Lung (tissue), 16 donors: ENCODE measurements around the gene PCAT7. TPM values are rescaled to one million over a fixed set of nuclear protein-coding genes. Genes with fewer than 3 reads are reported as not detected.
"Not testable (repeated sequence)": the region's sequence is repeated elsewhere in the genome, so short reads cannot be mapped to it uniquely, and the experiment has no call there.

ENCODE experiments used
- ATAC-seq: fragments of 200-7000 bp; cut with Tn5 transposase; one replicate; pipeline ENCODE4 v1.9.1; 2020; ENCODE audit warnings: moderate number of reproducible peaks; ENCODE audit not compliant: insufficient read depth, low FRiP score
- DNase-seq, 3 donors: peaks; one replicate each; pipeline ENCODE4 v3.0.0-alpha.2; 2013 to 2017
- H3K27ac ChIP-seq, 2 donors: one replicate each; pipeline ENCODE4 v1.5.1; 2013; ENCODE audit warnings: mild to moderate bottlenecking in 2 of 2, moderate library complexity in 2 of 2, control low read depth in 1 of 2, inconsistent platforms in 1 of 2, low read depth in 1 of 2, low read length in 1 of 2
- H3K27me3 ChIP-seq, 3 donors: one replicate each; pipeline ENCODE4 v1.5.1; 2013; ENCODE audit warnings: low read length in 2 of 3; ENCODE audit not compliant: control insufficient read depth in 3 of 3, insufficient read depth in 3 of 3
- H3K36me3 ChIP-seq, 4 donors: one replicate each; pipeline ENCODE4 v1.5.1; 2013; ENCODE audit warnings: low read length in 4 of 4, mild to moderate bottlenecking in 1 of 4, moderate library complexity in 1 of 4; ENCODE audit not compliant: control insufficient read depth in 4 of 4, insufficient read depth in 4 of 4
- H3K4me1 ChIP-seq, 5 donors: one replicate each; pipeline ENCODE4 v1.5.1; 2013; ENCODE audit warnings: low read length in 5 of 5, mild to moderate bottlenecking in 2 of 5, moderate library complexity in 1 of 5; ENCODE audit not compliant: control insufficient read depth in 5 of 5, insufficient read depth in 5 of 5
- H3K4me3 ChIP-seq: one replicate; pipeline ENCODE4 v1.5.1; 2013; ENCODE audit warnings: mild to moderate bottlenecking, control low read depth, moderate library complexity
- H3K9ac ChIP-seq, 2 donors: one replicate each; pipeline ENCODE4 v1.5.1; 2013; ENCODE audit warnings: low read length in 2 of 2, control low read depth in 1 of 2; ENCODE audit not compliant: insufficient read depth in 1 of 2
- H3K9me3 ChIP-seq, 4 donors: one replicate each; pipeline ENCODE4 v1.5.1; 2013; ENCODE audit warnings: low read length in 3 of 4, mild to moderate bottlenecking in 1 of 4, moderate library complexity in 1 of 4; ENCODE audit not compliant: control insufficient read depth in 4 of 4, insufficient read depth in 3 of 4
- CTCF ChIP-seq: IDR thresholded peaks from 2 replicates; pipeline ENCODE4 v1.5.1; 2012; ENCODE audit warnings: mild to moderate bottlenecking; ENCODE audit errors: control extremely low read depth, extremely low read depth
- WGBS, 2 donors: extraction: QIAGEN DNeasy Blood & Tissue Kit; methylation state at CpG; one replicate each; pipeline ENCODE4 v1.1.7; 2013; 5-methylcytosine and 5-hydroxymethylcytosine counted together
- long read RNA-seq, 5 donors: transcript quantifications; one replicate each; lab custom pipeline, GENCODE V29; 2026
- polyA plus RNA-seq, 2 donors: library from polyadenylated mRNA; stranded (reverse); fragments of 200-250 nt; gene quantifications; one replicate each; pipeline ENCODE4 v1.2.1, GENCODE V29; 2013
- total RNA-seq, 2 donors: library from RNA; depleted of rRNA in 1 of 2; stranded (reverse); fragments of >200 nt in 1 of 2; gene quantifications; one replicate each; pipeline ENCODE4 v1.2.1, GENCODE V29; 2014 to 2021
- donor health status: control.
- donor health status: control.
- donor health status: Bipolar disorder and iron deficiency.
- donor health status: healthy.
- donor health status: DM: yes; HTN: yes; CAD: no.

PCAT7 gene
- total RNA-seq (under 1 TPM in 1 of 2 donors, not detected in 1; 0.09 TPM), polyA plus RNA-seq (under 1 TPM; 0.10 to 0.28 TPM)
- long read RNA-seq, donor 1, partial matches to known transcripts, result 0 of 20 reads
- long read RNA-seq, donor 1, other reads (novel, unspliced or antisense), result 20 of 20 reads
- long read RNA-seq, donor 2, result 0 reads
- long read RNA-seq, donor 3, partial matches to known transcripts, result 0 of 6 reads
- long read RNA-seq, donor 3, other reads (novel, unspliced or antisense), result 6 of 6 reads
- long read RNA-seq, donor 4, result 0 reads
- long read RNA-seq, donor 5, partial matches to known transcripts, result 10 of 22 reads
- long read RNA-seq, donor 5, other reads (novel, unspliced or antisense), result 12 of 22 reads

GRCh38 chr9:94554439-94555331, at the start of gene PCAT7:
Gene PCAT7 (plus strand): TSS chr9:94555083.
- no peaks in the 10 kb centered on the region for H3K36me3 ChIP-seq
- H3K4me3 ChIP-seq, result no peak within 1 kb of the TSS
- no peak for ATAC-seq
- H3K27me3 ChIP-seq, result no peaks in the 10 kb centered on the region
- no peak within 1 kb of the TSS for H3K9ac ChIP-seq
- DNase-seq, result peak; percentile 45 to 78 (median 56)
- no peaks in the 10 kb centered on the region for H3K9me3 ChIP-seq
- H3K27ac ChIP-seq, result no peak within 1 kb of the TSS
- no peaks in the 10 kb centered on the region for H3K4me1 ChIP-seq
- peak; percentile 2 for TF ChIP-seq CTCF
- 78 to 80% methylated on average over 40 of the region's 40 CpGs for WGBS, 2 donors

- ATAC-seq, H3K36me3 ChIP-seq, H3K9me3 ChIP-seq, H3K9ac ChIP-seq, DNase-seq, H3K27ac ChIP-seq, H3K4me3 ChIP-seq, H3K4me1 ChIP-seq, H3K27me3 ChIP-seq: not testable (repeated sequence)
- WGBS, 2 donors, result 95 to 97% methylated on average over 4 of the region's 4 CpGs
Measured at GRCh38 chr9:94506370-94506769, 48.5 kb upstream of the PCAT7 start.

GRCh38 chr9:94507531-94508258, 47.2 kb upstream of the PCAT7 start:
- no peak overlapping the region for H3K27ac ChIP-seq
- H3K9ac ChIP-seq, result no peak overlapping the region
- no peaks in the 10 kb centered on the region for H3K9me3 ChIP-seq
- ATAC-seq (no peak), DNase-seq (no peak)
- no peak overlapping the region for H3K4me3 ChIP-seq
- no peaks in the 10 kb centered on the region for H3K27me3 ChIP-seq
- no peak for TF ChIP-seq CTCF
- 88 to 92% methylated on average over 7 of the region's 7 CpGs for WGBS, 2 donors
- H3K4me1 ChIP-seq, result no peaks in the 10 kb centered on the region
- H3K36me3 ChIP-seq, result no peaks in the 10 kb centered on the region
